ENCODE results near the gene BCAR3.
"Not testable (repeated sequence)": the region's sequence is repeated elsewhere in the genome, so short reads cannot be mapped to it uniquely, and the experiment has no call there.

- not testable (repeated sequence) for TF ChIP-seq EZH2, CTCF, EZH2phosphoT487 (IDR thresholded peaks at IDR 0.05)
Measured at GRCh38 chr1:93650159-93650558, 31.5 kb downstream of the BCAR3 start.
